GM19099 (cell line): ENCODE results near the gene COL25A1.

ENCODE experiments used
- POLR2A ChIP-seq: IDR thresholded peaks from 3 replicates; pipeline ENCODE4 v1.6.1; 2011; ENCODE audit warnings: low read depth; ENCODE audit not compliant: insufficient read length; ENCODE audit errors: extremely low read depth

Gene COL25A1

DNA sequence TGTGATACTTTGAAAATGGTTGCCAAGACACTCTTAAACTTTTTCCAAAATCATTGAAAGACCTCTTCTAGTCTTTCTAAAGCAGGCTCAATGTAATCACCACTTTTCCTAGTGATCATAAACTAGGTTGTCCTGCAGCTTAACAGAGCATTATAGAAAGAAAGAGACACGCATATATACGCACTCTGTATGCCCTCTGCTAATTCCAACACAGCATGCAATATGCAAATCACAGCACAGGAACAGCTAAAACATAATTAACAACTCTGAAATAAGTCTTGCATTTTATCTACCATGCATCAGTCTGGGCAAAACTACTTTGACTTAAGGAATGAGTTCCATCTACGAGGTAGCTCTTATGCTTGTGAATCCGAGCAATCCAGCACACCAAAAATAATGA lies 94.6 kb downstream of the COL25A1 start:
- no peak for TF ChIP-seq POLR2A

GRCh38 chr4:109207061-109207460 lies 95.4 kb downstream of the COL25A1 start:
- no peak for TF ChIP-seq POLR2A

DNA sequence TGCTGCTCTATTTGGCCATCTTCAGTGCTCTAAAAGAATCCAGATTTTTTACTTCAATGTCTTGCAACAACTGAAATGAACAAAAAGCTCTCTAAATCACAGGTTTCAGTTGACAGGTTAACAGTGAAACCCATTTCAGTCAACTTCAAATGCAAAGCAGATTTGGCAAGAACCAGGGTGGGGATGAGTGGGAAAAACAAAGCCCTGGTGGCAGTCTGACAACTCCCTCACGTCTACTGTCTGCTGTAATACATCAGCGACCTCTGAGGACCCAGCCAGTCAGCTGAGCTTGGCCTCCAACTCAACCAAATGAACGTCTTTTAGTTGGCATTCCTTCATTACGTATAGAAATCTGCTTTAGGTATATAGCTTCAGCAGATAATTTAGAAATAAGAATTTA lies 95.8 kb downstream of the COL25A1 start:
- TF ChIP-seq POLR2A = no peak

DNA sequence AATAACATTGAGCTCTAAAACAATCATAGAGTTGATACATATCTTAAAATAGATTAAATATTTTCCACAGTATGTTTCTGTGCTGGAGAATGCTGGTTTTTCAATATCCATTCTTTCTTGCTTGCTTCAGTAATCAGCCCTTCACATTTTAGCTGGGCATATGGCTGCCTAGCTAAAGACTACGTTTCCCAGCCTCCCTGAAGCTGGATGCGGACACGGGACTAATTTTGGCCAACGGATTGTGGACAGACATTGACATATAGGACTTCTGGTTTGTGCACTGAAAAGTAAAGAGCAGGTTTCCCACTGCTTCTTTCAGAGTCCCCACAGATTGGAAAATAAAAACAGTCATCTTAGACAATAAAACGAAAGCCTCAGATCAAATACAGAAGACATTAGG lies 97.3 kb downstream of the COL25A1 start:
- no peak for TF ChIP-seq POLR2A

DNA sequence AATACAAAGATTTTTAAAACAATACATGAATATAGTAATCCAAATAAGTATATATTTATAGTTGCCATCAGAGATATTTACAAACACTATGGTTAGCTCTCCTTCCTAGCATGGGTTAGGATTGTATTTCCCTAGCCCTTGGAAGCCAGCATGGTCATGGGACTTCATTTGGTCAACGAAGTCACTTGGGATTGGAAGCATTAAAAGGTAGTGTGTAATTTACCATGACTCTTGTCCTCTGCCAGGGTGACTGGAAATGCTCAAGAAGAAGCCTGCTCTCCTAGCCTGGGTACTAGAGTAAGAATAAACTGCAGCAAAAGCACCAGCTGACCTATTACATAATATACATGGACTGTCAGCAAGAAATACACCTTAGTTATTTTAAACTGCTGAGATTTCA lies 102.9 kb downstream of the COL25A1 start:
- TF ChIP-seq POLR2A = no peak

GRCh38 chr4:109195646-109196045 lies 106.8 kb downstream of the COL25A1 start:
- TF ChIP-seq POLR2A = no peak

DNA sequence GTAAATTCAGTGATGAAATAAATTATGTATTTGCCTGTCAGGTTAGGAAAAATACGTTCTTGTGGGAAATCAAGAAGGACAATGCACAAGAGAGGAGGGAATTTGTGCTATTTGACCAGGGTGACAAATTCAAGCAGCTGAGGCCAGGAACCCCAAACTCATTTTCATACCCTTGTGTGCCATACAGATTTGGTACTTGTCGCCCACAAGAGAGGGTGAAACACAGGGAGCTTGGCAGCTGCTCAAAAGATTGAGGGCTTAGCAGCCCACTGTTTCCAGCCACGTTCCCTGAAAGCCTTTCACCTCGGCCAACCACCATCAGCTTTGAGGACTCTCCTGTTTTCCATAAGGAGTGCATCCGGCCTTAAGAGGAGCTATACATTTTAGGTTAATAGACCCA lies 111.2 kb downstream of the COL25A1 start:
- no peak for TF ChIP-seq POLR2A

DNA sequence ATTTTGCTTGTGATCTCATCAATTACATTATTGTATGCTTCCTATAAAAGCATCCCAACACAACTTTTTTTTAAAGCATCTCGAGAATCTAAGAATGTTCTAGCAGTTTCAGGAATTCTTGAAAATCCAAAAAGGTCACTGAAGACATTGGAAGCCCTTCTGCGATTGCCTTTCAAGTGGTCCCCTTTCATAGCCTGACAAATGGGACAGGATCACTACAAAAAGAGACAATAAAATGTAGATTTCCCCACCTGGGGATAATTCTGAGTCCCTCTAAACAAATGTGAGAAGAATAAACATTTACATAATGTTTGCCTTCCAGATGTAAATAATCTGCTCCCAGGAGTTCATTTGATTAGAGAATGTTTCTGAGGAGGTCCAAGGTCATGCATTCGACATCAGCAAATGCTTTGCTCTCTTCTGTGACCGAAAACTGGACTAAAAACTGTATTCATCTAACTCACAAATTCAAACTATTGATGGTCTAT lies 116.0 kb downstream of the COL25A1 start:
- no peak for TF ChIP-seq POLR2A

- no peak for TF ChIP-seq POLR2A
These were observed 116.5 kb downstream of the COL25A1 start for GRCh38 chr4:109185951-109186350.

DNA sequence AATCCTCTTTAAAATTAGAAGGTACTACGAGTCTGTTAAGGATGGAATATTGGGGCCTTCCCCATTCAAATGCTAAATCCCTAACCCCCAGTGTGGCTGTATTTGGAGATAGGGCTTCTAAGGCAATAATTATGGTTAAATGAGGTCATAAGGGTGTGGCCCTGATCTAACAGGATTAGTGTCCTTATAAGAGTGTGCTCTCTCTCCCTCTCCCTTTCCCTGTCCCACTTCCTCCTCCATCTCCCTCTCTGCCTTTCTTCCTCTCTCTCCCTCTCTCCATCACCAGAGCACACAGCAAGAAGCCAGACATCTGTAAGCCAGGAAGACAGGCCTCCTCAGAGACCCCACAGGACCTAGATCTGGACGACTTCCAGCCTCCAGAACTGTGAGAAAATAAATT lies 116.9 kb downstream of the COL25A1 start:
- TF ChIP-seq POLR2A = no peak

DNA sequence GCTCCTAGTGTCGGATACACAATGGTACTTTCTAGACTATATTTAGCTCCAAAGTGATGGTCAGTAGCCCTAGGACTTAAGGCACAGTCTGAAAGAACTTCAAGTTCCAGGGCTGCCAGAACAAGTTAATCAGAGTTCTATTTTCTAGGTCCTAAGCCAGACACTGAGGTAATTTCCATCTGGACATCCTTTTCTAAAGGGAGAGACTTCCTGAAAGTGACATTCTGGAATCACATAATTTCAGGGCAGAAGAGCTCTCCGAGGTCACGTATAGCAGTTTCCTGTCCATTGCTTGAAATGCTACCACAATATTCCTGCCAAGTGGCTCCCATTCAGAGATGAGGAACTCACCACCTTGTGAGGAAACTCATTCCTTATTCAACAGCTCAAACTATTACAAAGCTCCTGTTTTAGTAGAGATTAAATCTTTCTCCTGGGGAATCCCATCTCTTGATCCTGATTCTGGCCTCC lies 117.9 kb downstream of the COL25A1 start:
- TF ChIP-seq POLR2A = no peak

DNA sequence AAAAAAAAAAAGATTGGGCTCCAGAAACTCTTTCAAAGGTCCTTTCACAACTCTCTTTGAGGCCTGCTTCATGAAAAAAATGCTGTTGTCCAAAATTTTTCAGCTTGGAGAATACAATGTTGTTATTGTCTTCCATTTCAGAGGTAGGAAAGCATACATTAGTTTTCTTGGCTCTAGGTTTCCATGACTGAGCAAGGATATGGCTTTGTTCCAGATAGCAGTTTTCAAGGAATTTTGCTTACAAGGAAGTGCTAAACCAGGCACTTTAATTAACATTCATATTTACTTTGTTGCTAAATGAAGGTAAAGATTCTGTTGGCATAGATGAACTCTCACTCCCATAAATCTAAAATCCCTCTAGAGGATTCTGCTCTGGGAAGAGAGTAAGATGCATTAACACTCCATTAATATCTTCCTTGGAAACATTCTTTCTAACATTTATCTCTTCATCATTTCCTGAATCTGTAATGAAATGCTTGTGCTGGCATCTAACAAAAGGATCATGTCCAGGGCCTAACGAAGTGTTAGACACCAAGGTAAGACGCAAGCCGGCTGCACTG lies 118.4 kb downstream of the COL25A1 start:
- no peak for TF ChIP-seq POLR2A

DNA sequence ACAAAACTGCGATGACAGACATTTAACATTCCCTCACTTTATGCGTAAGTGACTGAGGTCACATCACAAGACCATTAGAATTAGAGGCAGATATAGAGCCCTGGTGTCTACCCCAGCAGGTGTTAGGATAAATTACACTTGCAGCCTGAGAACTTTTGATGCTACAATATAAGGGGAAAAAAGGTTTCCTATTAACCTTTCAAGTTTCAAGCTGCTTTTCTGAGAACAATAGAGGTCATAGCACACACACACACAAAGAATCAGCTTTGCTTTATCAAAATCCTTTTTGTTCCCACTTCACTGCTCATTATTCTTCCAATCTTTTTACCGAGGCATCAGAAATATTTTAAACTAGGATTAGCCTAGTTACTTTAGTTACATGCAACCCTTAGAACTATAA lies 119.8 kb downstream of the COL25A1 start:
- no peak for TF ChIP-seq POLR2A

DNA sequence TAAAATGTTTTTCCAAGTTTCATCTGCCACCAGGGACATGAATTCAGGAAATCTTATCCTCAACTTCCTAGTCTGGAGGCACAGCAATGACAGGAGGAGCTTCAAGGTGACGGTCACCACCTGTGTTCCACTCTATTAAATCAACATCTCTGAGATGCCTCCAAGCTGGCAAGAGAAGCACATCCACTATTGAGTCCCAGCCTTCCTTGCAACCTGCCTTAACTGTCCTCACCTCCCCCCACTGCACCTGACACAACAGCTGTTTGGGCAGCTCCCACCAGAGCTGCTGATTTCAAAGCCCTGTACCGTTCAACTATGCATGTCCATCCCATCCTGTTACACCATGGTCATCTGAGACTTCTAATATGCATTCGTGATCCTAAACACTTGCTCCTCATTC lies 123.4 kb downstream of the COL25A1 start:
- TF ChIP-seq POLR2A = no peak

GRCh38 chr4:109177096-109177810 lies 125.2 kb downstream of the COL25A1 start:
- TF ChIP-seq POLR2A = no peak

DNA sequence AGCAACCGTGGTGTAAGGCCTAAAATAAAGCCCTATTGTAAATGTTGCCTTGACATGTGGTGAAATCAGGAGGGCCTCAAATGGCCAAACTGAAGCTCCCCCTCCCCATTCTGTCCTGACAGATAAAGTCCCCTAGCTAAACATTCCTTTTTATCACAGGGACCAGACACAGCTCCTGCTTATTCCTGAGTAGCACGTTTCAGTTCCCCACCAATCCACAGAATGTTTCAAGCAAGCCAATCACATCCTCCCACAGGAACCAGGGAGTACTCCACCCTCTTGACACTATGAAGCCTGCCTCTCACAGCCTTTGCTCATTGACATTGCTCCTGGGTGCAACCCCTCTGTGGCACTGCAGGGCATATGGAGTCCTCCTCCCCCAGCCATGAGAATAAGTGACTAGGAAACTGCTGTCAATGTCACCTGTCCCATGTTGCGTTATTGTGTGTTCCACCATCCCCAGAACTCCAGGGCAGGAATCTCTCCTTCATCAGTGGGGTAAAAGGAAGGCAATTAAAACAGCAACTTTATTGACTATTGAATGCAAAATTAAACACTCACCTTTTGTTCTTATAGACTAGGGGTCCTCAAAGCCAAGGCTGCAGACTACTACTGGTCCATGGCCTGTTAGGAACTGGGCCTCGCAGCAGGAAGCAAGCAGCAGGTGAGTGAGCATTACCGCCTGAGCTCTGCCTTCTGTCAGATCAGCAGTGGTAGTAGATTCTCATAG lies 128.1 kb downstream of the COL25A1 start:
- TF ChIP-seq POLR2A = no peak

DNA sequence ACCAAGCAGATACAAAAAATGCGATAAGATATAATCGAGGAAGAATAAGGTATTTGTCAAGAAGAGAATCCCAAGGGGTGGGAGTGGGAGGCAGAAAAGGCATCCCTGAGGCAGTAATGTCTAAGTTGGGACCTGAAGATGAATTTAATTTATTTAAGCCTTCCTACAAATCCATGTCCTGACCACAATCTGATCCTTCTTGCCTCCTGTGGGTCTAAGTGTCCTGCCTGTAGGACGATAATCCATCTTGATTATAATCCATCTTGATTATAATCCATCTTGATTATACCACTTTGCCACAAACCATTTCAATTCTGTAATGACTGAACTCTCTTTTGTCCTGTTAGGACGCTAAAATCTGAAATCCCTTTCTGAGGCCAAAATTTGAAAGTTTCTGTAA lies 130.2 kb downstream of the COL25A1 start:
- TF ChIP-seq POLR2A = no peak

GRCh38 chr4:109171070-109171469 lies 131.4 kb downstream of the COL25A1 start:
- TF ChIP-seq POLR2A = no peak
